Activated T-helper 17 cell treated with anti-CD3 and anti-CD28 coated beads, Interleukin-2, amount 50 U/mL, for 72 hours (primary cell): ENCODE results near the gene CMTM4. TPM values are rescaled to one million over a fixed set of nuclear protein-coding genes. Genes with fewer than 3 reads are reported as not detected.
"Not testable (repeated sequence)": the region's sequence is repeated elsewhere in the genome, so short reads cannot be mapped to it uniquely, and the experiment has no call there.

Experiments used
- ATAC-seq: fragments of 150-1000 bp; cut with Tn5 transposase; replicated peaks from 2 replicates; pipeline ENCODE4 v1.10.0; 2021; ENCODE audit warnings: mild to moderate bottlenecking, moderate library complexity
- H3K27ac Mint-ChIP-seq: one replicate; pipeline ENCODE4 v1.8.0; 2022; ENCODE audit warnings: mixed read lengths
- H3K27me3 Mint-ChIP-seq: one replicate; pipeline ENCODE4 v1.8.0; 2022; ENCODE audit warnings: mixed read lengths
- H3K36me3 Mint-ChIP-seq: one replicate; pipeline ENCODE4 v1.8.0; 2022; ENCODE audit warnings: low read depth, mild to moderate bottlenecking, mixed read lengths
- H3K4me1 Mint-ChIP-seq: one replicate; pipeline ENCODE4 v1.8.0; 2022; ENCODE audit warnings: mixed read lengths
- H3K4me3 Mint-ChIP-seq: one replicate; pipeline ENCODE4 v1.8.0; 2022; ENCODE audit warnings: mild to moderate bottlenecking, mixed read lengths
- H3K9me3 Mint-ChIP-seq: one replicate; pipeline ENCODE4 v1.8.0; 2022; ENCODE audit warnings: mixed read lengths
- total RNA-seq, 2 donors: library from RNA; stranded (reverse); gene quantifications; one replicate each; pipeline ENCODE4 v1.2.3, GENCODE V29; 2022

CMTM4 gene
- total RNA-seq, 2 donors from 2014 or later: 2.0 to 3.2 TPM

GRCh38 chr16:66596986-66597848 is 99.3 kb downstream of the CMTM4 start:
- Mint-ChIP-seq H3K36me3 (no peaks in the 10 kb centered on the region), H3K4me1 (peaks cover 19% of the 10 kb centered on the region), H3K4me3 (peak overlapping the region; percentile 41), H3K27me3 (no peaks in the 10 kb centered on the region), H3K27ac (peak overlapping the region; percentile 42), H3K9me3 (peaks cover 6% of the 10 kb centered on the region)
- peak; percentile 82 for ATAC-seq

GRCh38 chr16:66596559-66596958 is 100.0 kb downstream of the CMTM4 start:
- ATAC-seq, H3K27ac Mint-ChIP-seq, H3K9me3 Mint-ChIP-seq, H3K27me3 Mint-ChIP-seq, H3K36me3 Mint-ChIP-seq, H3K4me3 Mint-ChIP-seq: not testable (repeated sequence)
- peaks cover 19% of the 10 kb centered on the region for H3K4me1 Mint-ChIP-seq

GRCh38 chr16:66594739-66595138 is 101.8 kb downstream of the CMTM4 start:
- peaks cover 18% of the 10 kb centered on the region for H3K4me1 Mint-ChIP-seq
- no peak overlapping the region for H3K27ac Mint-ChIP-seq
- H3K27me3 Mint-ChIP-seq: no peaks in the 10 kb centered on the region
- no peak for ATAC-seq
- H3K36me3 Mint-ChIP-seq: no peaks in the 10 kb centered on the region
- no peaks in the 10 kb centered on the region for H3K9me3 Mint-ChIP-seq
- no peak overlapping the region for H3K4me3 Mint-ChIP-seq

GRCh38 chr16:66592814-66593213 is 103.7 kb downstream of the CMTM4 start:
- ATAC-seq: no peak
- H3K4me3 Mint-ChIP-seq: no peak overlapping the region
- H3K27me3 Mint-ChIP-seq: no peaks in the 10 kb centered on the region
- H3K4me1 Mint-ChIP-seq: peaks cover 17% of the 10 kb centered on the region
- no peaks in the 10 kb centered on the region for H3K36me3 Mint-ChIP-seq
- no peak overlapping the region for H3K27ac Mint-ChIP-seq
- H3K9me3 Mint-ChIP-seq: no peaks in the 10 kb centered on the region

- Mint-ChIP-seq H3K36me3 (no peaks in the 10 kb centered on the region), H3K4me3 (no peak overlapping the region), H3K27ac (no peak overlapping the region), H3K4me1 (peaks cover 13% of the 10 kb centered on the region), H3K27me3 (no peaks in the 10 kb centered on the region), H3K9me3 (no peaks in the 10 kb centered on the region)
- no peak for ATAC-seq
Observed at GRCh38 chr16:66592241-66592640, 104.3 kb downstream of the CMTM4 start.

- Mint-ChIP-seq H3K4me1 (peaks cover 12% of the 10 kb centered on the region), H3K9me3 (no peaks in the 10 kb centered on the region)
- ATAC-seq: no peak
Observed at GRCh38 chr16:66591018-66591417, 105.5 kb downstream of the CMTM4 start.

GRCh38 chr16:66590322-66590721 is 106.2 kb downstream of the CMTM4 start:
- H3K9me3 Mint-ChIP-seq: no peaks in the 10 kb centered on the region
- H3K27me3 Mint-ChIP-seq: no peaks in the 10 kb centered on the region
- H3K4me1 Mint-ChIP-seq: peaks cover 12% of the 10 kb centered on the region
- ATAC-seq: peak; percentile 48
- peak overlapping the region; percentile 47 for H3K27ac Mint-ChIP-seq
- peak overlapping the region; percentile 75 for H3K4me3 Mint-ChIP-seq
- H3K36me3 Mint-ChIP-seq: no peaks in the 10 kb centered on the region

More at GRCh38 chr16:66591018-66591417, 105.5 kb downstream of the CMTM4 start:
- H3K27me3 Mint-ChIP-seq: no peaks in the 10 kb centered on the region
- H3K4me3 Mint-ChIP-seq: peak overlapping the region; percentile 75
- no peaks in the 10 kb centered on the region for H3K36me3 Mint-ChIP-seq
- no peak overlapping the region for H3K27ac Mint-ChIP-seq

- Mint-ChIP-seq H3K9me3 (no peaks in the 10 kb centered on the region), H3K27me3 (no peaks in the 10 kb centered on the region), H3K4me3 (peak overlapping the region; percentile 75), H3K36me3 (no peaks in the 10 kb centered on the region), H3K27ac (peak overlapping the region; percentile 34), H3K4me1 (peaks cover 12% of the 10 kb centered on the region)
- peak; percentile 98 for ATAC-seq
Observed at GRCh38 chr16:66588981-66589713, 107.4 kb downstream of the CMTM4 start.

GRCh38 chr16:66587881-66588600 is 108.5 kb downstream of the CMTM4 start:
- Mint-ChIP-seq H3K36me3 (no peaks in the 10 kb centered on the region), H3K27ac (no peak overlapping the region), H3K4me3 (no peak overlapping the region), H3K27me3 (no peaks in the 10 kb centered on the region), H3K9me3 (no peaks in the 10 kb centered on the region), H3K4me1 (peaks cover 12% of the 10 kb centered on the region)
- no peak for ATAC-seq

- H3K9me3 Mint-ChIP-seq: no peaks in the 10 kb centered on the region
- no peaks in the 10 kb centered on the region for H3K36me3 Mint-ChIP-seq
- H3K27me3 Mint-ChIP-seq: peaks cover 2% of the 10 kb centered on the region
- ATAC-seq: no peak
- no peak overlapping the region for H3K4me3 Mint-ChIP-seq
- peaks cover 11% of the 10 kb centered on the region for H3K4me1 Mint-ChIP-seq
- no peak overlapping the region for H3K27ac Mint-ChIP-seq
Observed at GRCh38 chr16:66585481-66586239, 110.9 kb downstream of the CMTM4 start.

GRCh38 chr16:66581246-66581952 is 115.1 kb downstream of the CMTM4 start:
- H3K9me3 Mint-ChIP-seq: no peaks in the 10 kb centered on the region
- no peak for ATAC-seq
- no peaks in the 10 kb centered on the region for H3K36me3 Mint-ChIP-seq
- no peak overlapping the region for H3K4me3 Mint-ChIP-seq
- H3K4me1 Mint-ChIP-seq: no peaks in the 10 kb centered on the region
- no peak overlapping the region for H3K27ac Mint-ChIP-seq
- H3K27me3 Mint-ChIP-seq: peaks cover 28% of the 10 kb centered on the region

- Mint-ChIP-seq H3K36me3 (no peaks in the 10 kb centered on the region), H3K4me3 (no peak overlapping the region), H3K4me1 (no peaks in the 10 kb centered on the region), H3K27ac (no peak overlapping the region), H3K27me3 (peaks cover 28% of the 10 kb centered on the region), H3K9me3 (no peaks in the 10 kb centered on the region)
- no peak for ATAC-seq
Observed at GRCh38 chr16:66580605-66581209, 115.8 kb downstream of the CMTM4 start.
